DMS153 (cell line): Measurements from ENCODE around the gene GGT7.
"Not testable (repeated sequence)": the region's sequence is repeated elsewhere in the genome, so short reads cannot be mapped to it uniquely, and the experiment has no call there.

Experiments used
- DNase-seq: peaks from one replicate; lab custom pipeline; 2025; lab: John Stamatoyannopoulos, UW

GGT7 gene

GRCh38 chr20:34883087-34883688, 10.5 kb upstream of the GGT7 start:
- no peak for DNase-seq

- no peak for DNase-seq
Observed at GRCh38 chr20:34881689-34882088, 9.0 kb upstream of the GGT7 start.

- not testable (repeated sequence) for DNase-seq
Observed at GRCh38 chr20:34880971-34881370, 8.3 kb upstream of the GGT7 start.

- DNase-seq = no peak
Observed at GRCh38 chr20:34880215-34880850, 7.7 kb upstream of the GGT7 start.

- no peak for DNase-seq
Observed at GRCh38 chr20:34876406-34877282, 4.0 kb upstream of the GGT7 start, which contains the start of gene ACSS2. Gene ACSS2, plus strand, starts transcription at chr20:34876612. Its CDS starts 34 bp downstream, at chr20:34876646.

GRCh38 chr20:34875642-34876405, 3.2 kb upstream of the GGT7 start:
- peak; percentile 94 for DNase-seq

- peak; percentile 77 for DNase-seq
Observed at GRCh38 chr20:34874094-34874654, 1.5 kb upstream of the GGT7 start.

GRCh38 chr20:34873583-34874093, 982 bp upstream of the GGT7 start:
- DNase-seq = no peak

- no peak for DNase-seq
Observed at GRCh38 chr20:34871966-34872621, 562 bp downstream of the GGT7 start.

- DNase-seq = no peak
Observed at GRCh38 chr20:34871320-34871926, 1.2 kb downstream of the GGT7 start.

GRCh38 chr20:34864216-34864615, 8.4 kb downstream of the GGT7 start:
- no peak for DNase-seq

GRCh38 chr20:34863421-34863965, 9.2 kb downstream of the GGT7 start:
- no peak for DNase-seq

GRCh38 chr20:34862724-34863123, 9.9 kb downstream of the GGT7 start:
- DNase-seq = no peak

- DNase-seq = peak; percentile 84
Observed at GRCh38 chr20:34861386-34862084, 11.1 kb downstream of the GGT7 start.

- no peak for DNase-seq
Observed at GRCh38 chr20:34859826-34860545, 12.7 kb downstream of the GGT7 start.

- DNase-seq = no peak
Observed at GRCh38 chr20:34859367-34859766, 13.3 kb downstream of the GGT7 start.

GRCh38 chr20:34852298-34852697, 20.4 kb downstream of the GGT7 start:
- DNase-seq = no peak

GRCh38 chr20:34850969-34851368, 21.7 kb downstream of the GGT7 start:
- no peak for DNase-seq

- no peak for DNase-seq
Observed at GRCh38 chr20:34849778-34850177, 22.9 kb downstream of the GGT7 start.
